HEK293 (cell line): ENCODE data around the gene CDC73.

Experiments
- CTCF ChIP-seq: fragments of 450-650 bp; formaldehyde crosslinking; IDR thresholded peaks from 2 replicates; pipeline ENCODE4 v1.5.1; 2016; ENCODE audit warnings: missing biosample characterization, missing genetic modification characterization
- RBAK ChIP-seq: fragments of 450-650 bp; formaldehyde crosslinking; IDR thresholded peaks from 2 replicates; pipeline ENCODE4 v1.5.1; 2016; ENCODE audit warnings: missing biosample characterization, missing genetic modification characterization
- REST ChIP-seq: fragments of 450-650 bp; formaldehyde crosslinking; IDR thresholded peaks from 2 replicates; pipeline ENCODE4 v1.5.1; 2016; ENCODE audit warnings: missing biosample characterization, missing genetic modification characterization
- TRIM28 ChIP-seq: IDR thresholded peaks from 2 replicates; pipeline ENCODE4 v1.6.1; 2011; ENCODE audit warnings: low read length, control low read depth, borderline replicate concordance
- ZBTB44 ChIP-seq: fragments of 450-650 bp; IDR thresholded peaks from 2 replicates; pipeline ENCODE4 v1.5.1; 2018; ENCODE audit warnings: missing biosample characterization, mild to moderate bottlenecking, missing genetic modification characterization
- ZBTB49 ChIP-seq: fragments of 450-650 bp; formaldehyde crosslinking; IDR thresholded peaks from 2 replicates; pipeline ENCODE4 v1.5.1; 2016; ENCODE audit warnings: missing biosample characterization, missing genetic modification characterization, low read depth
- ZNF157 ChIP-seq: fragments of 450-650 bp; formaldehyde crosslinking; IDR thresholded peaks from 2 replicates; pipeline ENCODE4 v1.5.1; 2016; ENCODE audit warnings: missing biosample characterization, missing genetic modification characterization
- ZNF175 ChIP-seq: fragments of 450-650 bp; formaldehyde crosslinking; IDR thresholded peaks from 2 replicates; pipeline ENCODE4 v1.5.1; 2016; ENCODE audit warnings: missing biosample characterization, missing genetic modification characterization
- ZNF311 ChIP-seq: fragments of 450-650 bp; formaldehyde crosslinking; IDR thresholded peaks from 2 replicates; pipeline ENCODE4 v1.5.1; 2017; ENCODE audit warnings: missing biosample characterization, missing genetic modification characterization, borderline replicate concordance
- ZNF433 ChIP-seq: fragments of 450-650 bp; formaldehyde crosslinking; IDR thresholded peaks from 2 replicates; pipeline ENCODE4 v1.5.1; 2016; ENCODE audit warnings: missing biosample characterization, missing genetic modification characterization, low read depth
- TF ChIP-seq, protein P1 (sequence below): fragments of 450-650 bp; formaldehyde crosslinking; IDR thresholded peaks from 2 replicates; pipeline ENCODE4 v1.5.1; 2016; ENCODE audit warnings: missing biosample characterization, missing genetic modification characterization, borderline replicate concordance

- TF ChIP-seq CTCF (tag by site-specific recombination) (no peak), ZNF433 (tag by site-specific recombination) (no peak), ZNF175 (tag by site-specific recombination) (no peak), ZBTB49 (tag by site-specific recombination) (no peak), ZNF311 (no peak), REST (tag by site-specific recombination) (no peak), TRIM28 (no peak), RBAK (tag by site-specific recombination) (no peak), ZBTB44 (no peak), ZNF157 (tag by site-specific recombination) (no peak)
- TF ChIP-seq, protein P1, sequence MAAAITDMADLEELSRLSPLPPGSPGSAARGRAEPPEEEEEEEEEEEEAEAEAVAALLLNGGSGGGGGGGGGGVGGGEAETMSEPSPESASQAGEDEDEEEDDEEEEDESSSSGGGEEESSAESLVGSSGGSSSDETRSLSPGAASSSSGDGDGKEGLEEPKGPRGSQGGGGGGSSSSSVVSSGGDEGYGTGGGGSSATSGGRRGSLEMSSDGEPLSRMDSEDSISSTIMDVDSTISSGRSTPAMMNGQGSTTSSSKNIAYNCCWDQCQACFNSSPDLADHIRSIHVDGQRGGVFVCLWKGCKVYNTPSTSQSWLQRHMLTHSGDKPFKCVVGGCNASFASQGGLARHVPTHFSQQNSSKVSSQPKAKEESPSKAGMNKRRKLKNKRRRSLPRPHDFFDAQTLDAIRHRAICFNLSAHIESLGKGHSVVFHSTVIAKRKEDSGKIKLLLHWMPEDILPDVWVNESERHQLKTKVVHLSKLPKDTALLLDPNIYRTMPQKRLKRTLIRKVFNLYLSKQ (tag by site-specific recombination): no peak
Observed at GRCh38 chr1:193077991-193078390, 43.8 kb upstream of the CDC73 start.
